BJ (cell line): ENCODE measurements around the gene TMPRSS4. TPM values are rescaled to one million over a fixed set of nuclear protein-coding genes. Genes with fewer than 3 reads are reported as not detected.

Source experiments
- CTCF ChIA-PET: fragments of 350-600 bp; formaldehyde crosslinking; extraction: SDS; loops from one replicate; lab custom pipeline; 2021; ENCODE audit warnings: antibody characterized with exemption, inconsistent platforms; lab: Yijun Ruan, JAX
- POLR2A ChIA-PET: fragments of 300-600 bp; sonication (Branson Sonifier 250); formaldehyde crosslinking; extraction: SDS; loops from one replicate; lab custom pipeline; 2021; ENCODE audit warnings: antibody characterized with exemption; lab: Charles Lee
- DNase-seq: peaks from one replicate; pipeline ENCODE4 v3.0.0-alpha.2; 2011; ENCODE audit warnings: low read depth
- H3K27me3 ChIP-seq: 2 replicates; pipeline ENCODE4 v1.6.0; 2011; ENCODE audit warnings: low read length; ENCODE audit not compliant: control insufficient read depth, insufficient read depth
- H3K36me3 ChIP-seq: 2 replicates; pipeline ENCODE4 v1.5.1; 2011; ENCODE audit warnings: low read length; ENCODE audit not compliant: control insufficient read depth, insufficient read depth
- H3K4me3 ChIP-seq: 2 replicates; pipeline ENCODE4 v1.5.1; 2011; ENCODE audit warnings: low read depth, mild to moderate bottlenecking, control low read depth, low read length
- CTCF ChIP-seq: IDR thresholded peaks from 2 replicates; pipeline ENCODE4 v1.5.1; 2011; ENCODE audit warnings: low read depth, mild to moderate bottlenecking, control low read depth, inconsistent platforms, low read length, moderate library complexity; ENCODE audit not compliant: insufficient read depth
- polyA plus RNA-seq: library from polyadenylated mRNA; depleted of rRNA; stranded (reverse); fragments of >200 nt; gene quantifications from 2 replicates; pipeline ENCODE4 v1.2.3, GENCODE V29; 2011

Gene TMPRSS4
- polyA plus RNA-seq, 1 experiment = not detected

GRCh38 chr11:118157186-118157895, 80.5 kb downstream of the TMPRSS4 start:
- POLR2A ChIA-PET = no interaction called here
- no peaks in the 10 kb centered on the region for H3K36me3 ChIP-seq
- H3K4me3 ChIP-seq = no peak overlapping the region
- TF ChIP-seq CTCF = no peak
- H3K27me3 ChIP-seq = peaks cover 62% of the 10 kb centered on the region
- DNase-seq = no peak
- CTCF ChIA-PET = interaction anchor here (1.5 to 5.7 kb wide), 2 partner anchors 11 to 14 kb away, joined by 4 to 60 read pairs; no protein-coding TSS in a partner anchor

GRCh38 chr11:118161786-118162185, 84.9 kb downstream of the TMPRSS4 start:
- H3K27me3 ChIP-seq = peaks cover 29% of the 10 kb centered on the region
- ChIA-PET CTCF (no interaction called here), POLR2A (no interaction called here)
- DNase-seq = no peak
- no peak overlapping the region for H3K4me3 ChIP-seq
- H3K36me3 ChIP-seq = no peaks in the 10 kb centered on the region
- TF ChIP-seq CTCF = no peak

DNA sequence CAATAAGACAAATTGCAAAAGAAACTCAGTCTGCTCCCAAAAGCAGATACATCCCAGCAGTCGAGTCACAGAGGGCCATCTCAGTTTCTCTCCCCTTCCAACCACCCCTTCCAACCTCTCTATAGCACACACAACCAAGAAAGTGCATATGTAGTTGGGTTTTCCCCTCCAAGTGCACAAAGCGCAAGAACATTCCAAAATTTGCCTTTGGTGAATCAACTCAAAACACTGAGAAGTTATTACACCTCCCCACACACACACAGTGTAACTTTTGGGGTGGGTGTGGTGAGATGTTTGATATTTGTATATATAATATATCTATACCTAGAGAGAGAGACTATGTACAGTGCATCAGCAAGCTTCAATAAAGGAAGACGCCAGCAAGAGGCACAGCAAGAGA, 86.0 kb downstream of the TMPRSS4 start:
- CTCF ChIA-PET = interaction anchor here (0.9 to 1.4 kb wide), 2 partner anchors 9 to 18 kb away, joined by 4 read pairs; no protein-coding TSS in a partner anchor
- DNase-seq = no peak

GRCh38 chr11:118163494-118163893, 86.6 kb downstream of the TMPRSS4 start:
- H3K27me3 ChIP-seq = peaks cover 12% of the 10 kb centered on the region
- no peak overlapping the region for H3K4me3 ChIP-seq
- no peaks in the 10 kb centered on the region for H3K36me3 ChIP-seq
- CTCF ChIA-PET = interaction anchor here (0.9 to 1.4 kb wide), 3 partner anchors 8 to 113 kb away, joined by 3 to 4 read pairs (median 4); no protein-coding TSS in a partner anchor
- no peak for DNase-seq
- TF ChIP-seq CTCF = no peak
- POLR2A ChIA-PET = no interaction called here

More for the DNA sequence above, 86.0 kb downstream of the TMPRSS4 start:
- TF ChIP-seq CTCF = no peak
- peaks cover 18% of the 10 kb centered on the region for H3K27me3 ChIP-seq
- H3K4me3 ChIP-seq = no peak overlapping the region
- POLR2A ChIA-PET = no interaction called here
- H3K36me3 ChIP-seq = no peaks in the 10 kb centered on the region

DNA sequence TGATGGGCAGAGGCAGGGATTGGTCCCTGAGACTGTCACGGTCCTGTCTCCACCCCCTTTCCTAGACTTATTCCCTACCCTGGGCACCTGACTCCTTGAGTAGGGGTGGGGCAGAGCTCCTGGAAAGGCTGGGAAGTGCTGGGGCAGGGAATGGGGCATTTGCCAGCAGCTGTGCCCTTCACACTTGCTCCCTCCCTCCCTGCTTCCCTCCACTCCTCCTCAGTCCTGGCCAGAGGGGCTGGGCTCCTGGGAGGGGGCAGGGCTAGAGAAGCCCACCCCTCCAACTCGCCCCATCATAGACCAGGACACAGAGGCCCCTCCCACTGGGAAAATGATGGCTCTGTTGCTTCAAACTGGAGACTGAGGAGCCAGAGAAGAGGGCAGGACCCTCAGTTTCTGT, 88.0 kb downstream of the TMPRSS4 start:
- no peak overlapping the region for H3K4me3 ChIP-seq
- H3K27me3 ChIP-seq = peaks cover 6% of the 10 kb centered on the region
- POLR2A ChIA-PET = no interaction called here
- H3K36me3 ChIP-seq = no peaks in the 10 kb centered on the region
- CTCF ChIA-PET = interaction anchor here (1.0 kb wide), 1 partner anchor 20 kb away, joined by 3 read pairs; no protein-coding TSS in a partner anchor
- TF ChIP-seq CTCF = no peak
- DNase-seq = no peak
